Fibroblast of gingiva (primary cell): Measurements from ENCODE around the gene IKZF4.

Experiments
- DNase-seq: peaks from one replicate; pipeline ENCODE4 v3.0.0-alpha.2; 2011; ENCODE audit warnings: low read depth

The IKZF4 gene

GRCh38 chr12:56082967-56083366, 62.1 kb downstream of the IKZF4 start:
- DNase-seq, result no peak

- no peak for DNase-seq
Observed at GRCh38 chr12:56084958-56085543, 64.2 kb downstream of the IKZF4 start.

GRCh38 chr12:56086096-56086495, 65.3 kb downstream of the IKZF4 start:
- DNase-seq, result no peak

- DNase-seq, result no peak
Observed at GRCh38 chr12:56086608-56087007, 65.8 kb downstream of the IKZF4 start.

- DNase-seq, result no peak
Observed at GRCh38 chr12:56087220-56087619, 66.4 kb downstream of the IKZF4 start.
